ENCODE measurements around the gene POU5F1. TPM values are rescaled to one million over a fixed set of nuclear protein-coding genes. Genes with fewer than 3 reads are reported as not detected.
"Not testable (repeated sequence)": the region's sequence is repeated elsewhere in the genome, so short reads cannot be mapped to it uniquely, and the experiment has no call there.

POU5F1 gene
- total RNA-seq, 2 donors from 2014 or later = 3.4 to 7.0 TPM

DNA sequence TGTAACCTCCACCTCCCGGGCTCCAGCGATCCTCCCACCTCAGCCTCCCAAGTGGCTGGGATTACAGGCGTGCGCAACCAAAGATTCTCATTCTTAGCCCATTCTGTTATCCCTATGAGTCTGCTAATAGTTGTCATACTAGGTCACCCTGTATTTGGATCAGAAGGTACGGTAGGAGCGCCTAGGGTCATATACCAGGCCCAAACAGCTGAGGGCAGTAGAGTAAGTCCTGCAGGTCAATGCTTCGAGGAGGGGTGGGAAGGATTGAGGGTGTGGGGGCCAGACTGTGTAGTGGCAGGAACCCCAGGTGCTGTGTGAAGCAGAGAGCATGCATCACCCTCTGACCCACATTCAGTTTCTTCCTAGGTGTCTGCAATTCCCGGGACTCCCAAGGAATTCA lies 22.7 kb upstream of the POU5F1 start:
- no peaks in the 10 kb centered on the region for H3K27me3 ChIP-seq
- H3K9me3 ChIP-seq = no peaks in the 10 kb centered on the region
- H3K4me3 ChIP-seq = no peak overlapping the region
- intact Hi-C loops (cut with DNase I) = loop anchor here (2.0 kb wide), 1 partner anchor 54 kb away; the partner anchor contains the start of gene PSORS1C2
- H3K4me1 ChIP-seq = no peaks in the 10 kb centered on the region
- TF ChIP-seq, protein P1, sequence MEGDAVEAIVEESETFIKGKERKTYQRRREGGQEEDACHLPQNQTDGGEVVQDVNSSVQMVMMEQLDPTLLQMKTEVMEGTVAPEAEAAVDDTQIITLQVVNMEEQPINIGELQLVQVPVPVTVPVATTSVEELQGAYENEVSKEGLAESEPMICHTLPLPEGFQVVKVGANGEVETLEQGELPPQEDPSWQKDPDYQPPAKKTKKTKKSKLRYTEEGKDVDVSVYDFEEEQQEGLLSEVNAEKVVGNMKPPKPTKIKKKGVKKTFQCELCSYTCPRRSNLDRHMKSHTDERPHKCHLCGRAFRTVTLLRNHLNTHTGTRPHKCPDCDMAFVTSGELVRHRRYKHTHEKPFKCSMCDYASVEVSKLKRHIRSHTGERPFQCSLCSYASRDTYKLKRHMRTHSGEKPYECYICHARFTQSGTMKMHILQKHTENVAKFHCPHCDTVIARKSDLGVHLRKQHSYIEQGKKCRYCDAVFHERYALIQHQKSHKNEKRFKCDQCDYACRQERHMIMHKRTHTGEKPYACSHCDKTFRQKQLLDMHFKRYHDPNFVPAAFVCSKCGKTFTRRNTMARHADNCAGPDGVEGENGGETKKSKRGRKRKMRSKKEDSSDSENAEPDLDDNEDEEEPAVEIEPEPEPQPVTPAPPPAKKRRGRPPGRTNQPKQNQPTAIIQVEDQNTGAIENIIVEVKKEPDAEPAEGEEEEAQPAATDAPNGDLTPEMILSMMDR (IDR thresholded peaks at IDR 0.05) = no peak
- no peak for DNase-seq
- H3K36me3 ChIP-seq = no peaks in the 10 kb centered on the region
- no peak overlapping the region for H3K9ac ChIP-seq (ENCODE audit: low read depth in 2 of 2, low read length in 2 of 2)
- no peak overlapping the region for H3K27ac ChIP-seq

DNA sequence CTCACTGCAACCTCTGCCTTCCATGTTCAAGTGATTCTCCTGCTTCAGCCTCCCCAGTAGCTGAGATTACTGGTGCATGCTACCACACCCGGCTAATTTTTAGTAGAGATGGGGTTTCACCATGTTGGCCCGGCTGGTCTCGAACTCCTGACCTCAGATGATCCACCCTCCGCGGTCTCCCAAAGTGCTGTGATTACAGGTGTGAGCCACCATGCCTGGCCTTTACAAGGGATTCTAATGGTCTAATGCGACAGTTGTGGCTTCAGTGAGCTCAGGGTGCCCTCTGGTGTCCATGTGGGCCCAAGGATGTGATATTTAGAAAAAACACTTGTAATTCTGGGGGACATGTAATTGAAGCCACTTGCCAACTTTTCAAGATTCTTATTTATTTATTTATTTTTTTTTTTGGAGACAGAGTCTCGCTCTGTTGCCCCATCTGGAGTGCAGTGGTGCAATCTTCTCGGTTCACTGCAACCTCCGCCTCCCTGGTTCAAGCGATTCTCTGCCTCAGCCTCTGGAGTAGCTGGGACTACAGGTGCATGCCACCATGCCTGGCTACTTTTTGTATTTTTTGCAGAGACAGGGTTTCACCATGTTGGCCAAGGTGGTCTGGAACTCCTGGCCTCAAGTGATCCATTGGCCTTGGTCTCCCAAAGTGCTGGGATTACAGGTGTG lies 22.1 kb upstream of the POU5F1 start:
- TF ChIP-seq, protein P1 (IDR thresholded peaks at IDR 0.05) = peak; percentile 57
- H3K9me3 ChIP-seq; H3K4me3 ChIP-seq; H3K9ac ChIP-seq (ENCODE audit: low read depth in 2 of 2, low read length in 2 of 2); H3K36me3 ChIP-seq; H3K27ac ChIP-seq; H3K27me3 ChIP-seq; H3K4me1 ChIP-seq: not testable (repeated sequence)
- intact Hi-C loops (cut with DNase I) = loop anchor here (2.0 kb wide), 1 partner anchor 54 kb away; the partner anchor contains the start of gene PSORS1C2
- DNase-seq = peak; percentile 85

DNA sequence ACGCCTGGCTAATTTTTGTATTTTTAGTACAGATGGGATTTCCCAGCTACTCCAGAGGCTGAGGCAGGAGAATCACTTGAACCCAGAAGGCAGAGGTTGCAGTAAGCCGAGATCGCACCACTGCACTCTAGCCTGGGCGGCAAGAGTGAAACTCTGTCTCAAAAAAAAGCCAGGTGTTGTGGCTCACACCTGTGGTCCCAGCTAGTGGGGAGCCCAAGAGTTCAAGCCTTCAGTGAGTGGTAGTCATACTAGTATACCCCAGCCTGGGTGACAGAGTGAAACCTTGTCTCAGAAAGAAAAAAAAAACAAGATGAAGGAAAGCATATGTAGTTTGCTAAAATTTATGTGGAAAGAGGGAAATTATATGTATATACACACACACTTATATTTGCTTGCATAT lies 20.0 kb upstream of the POU5F1 start:
- H3K27me3 ChIP-seq = no peaks in the 10 kb centered on the region
- H3K9me3 ChIP-seq = no peaks in the 10 kb centered on the region
- intact Hi-C loops (cut with DNase I) = no loop called here
- H3K36me3 ChIP-seq = no peaks in the 10 kb centered on the region
- DNase-seq = no peak
- H3K9ac ChIP-seq (ENCODE audit: low read depth in 2 of 2, low read length in 2 of 2) = no peak overlapping the region
- TF ChIP-seq, protein P1 (IDR thresholded peaks at IDR 0.05) = no peak
- no peak overlapping the region for H3K4me3 ChIP-seq
- H3K4me1 ChIP-seq = no peaks in the 10 kb centered on the region
- no peak overlapping the region for H3K27ac ChIP-seq

DNA sequence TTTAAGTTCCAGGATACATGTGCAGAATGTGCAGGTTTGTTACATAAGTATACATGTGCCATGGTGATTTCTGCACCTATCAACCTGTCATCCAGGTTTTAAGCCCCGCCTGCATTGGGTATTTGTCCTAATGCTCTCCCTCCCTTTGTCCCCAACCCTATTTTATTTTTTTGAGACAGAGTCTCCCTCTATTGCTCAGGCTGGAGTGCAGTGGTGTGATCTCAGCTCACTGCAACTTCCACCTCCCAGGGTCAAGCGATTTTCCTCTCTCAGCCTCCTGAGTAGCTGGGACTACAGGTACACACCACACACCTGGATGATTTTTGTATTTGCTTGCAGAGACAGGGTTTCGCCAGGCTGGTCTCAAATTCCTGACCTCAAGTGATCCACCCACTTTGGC lies 18.7 kb upstream of the POU5F1 start:
- H3K27ac ChIP-seq; H3K9me3 ChIP-seq; intact Hi-C loops (cut with DNase I); H3K36me3 ChIP-seq; DNase-seq; H3K4me1 ChIP-seq; H3K4me3 ChIP-seq; H3K27me3 ChIP-seq; H3K9ac ChIP-seq (ENCODE audit: low read depth in 2 of 2, low read length in 2 of 2): not testable (repeated sequence)

DNA sequence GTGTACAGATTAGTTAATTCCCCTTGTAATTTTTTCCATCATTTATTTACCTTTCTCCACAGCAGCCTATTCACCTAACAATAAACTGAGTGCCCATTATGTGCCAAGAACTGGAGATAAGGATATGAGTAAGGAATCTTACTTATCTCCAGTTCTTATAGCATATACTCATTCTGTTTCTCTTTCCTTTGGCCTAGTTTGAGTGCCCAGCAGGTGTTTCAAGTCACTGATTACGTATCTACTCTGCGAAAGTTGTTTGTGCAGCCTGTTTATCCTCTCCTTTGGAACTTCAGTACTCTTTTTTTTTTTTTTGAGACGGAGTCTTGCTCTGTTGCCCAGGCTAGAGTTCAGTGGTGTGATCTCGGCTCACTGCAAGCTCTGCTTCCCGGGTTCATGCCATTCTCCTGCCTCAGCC lies 17.3 kb upstream of the POU5F1 start:
- H3K4me3 ChIP-seq = no peak overlapping the region
- no peaks in the 10 kb centered on the region for H3K36me3 ChIP-seq
- no peaks in the 10 kb centered on the region for H3K4me1 ChIP-seq
- peak overlapping the region; percentile 96 for H3K27ac ChIP-seq
- peak overlapping the region in 1 of 2 donors; percentile 3 for H3K9ac ChIP-seq (ENCODE audit: low read depth in 2 of 2, low read length in 2 of 2)
- TF ChIP-seq, protein P1 (IDR thresholded peaks at IDR 0.05) = no peak
- no peaks in the 10 kb centered on the region for H3K9me3 ChIP-seq
- DNase-seq = peak; percentile 65
- intact Hi-C loops (cut with DNase I) = loop anchor here (2.0 kb wide), 1 partner anchor 43 kb away; no protein-coding TSS in a partner anchor
- H3K27me3 ChIP-seq = no peaks in the 10 kb centered on the region

DNA sequence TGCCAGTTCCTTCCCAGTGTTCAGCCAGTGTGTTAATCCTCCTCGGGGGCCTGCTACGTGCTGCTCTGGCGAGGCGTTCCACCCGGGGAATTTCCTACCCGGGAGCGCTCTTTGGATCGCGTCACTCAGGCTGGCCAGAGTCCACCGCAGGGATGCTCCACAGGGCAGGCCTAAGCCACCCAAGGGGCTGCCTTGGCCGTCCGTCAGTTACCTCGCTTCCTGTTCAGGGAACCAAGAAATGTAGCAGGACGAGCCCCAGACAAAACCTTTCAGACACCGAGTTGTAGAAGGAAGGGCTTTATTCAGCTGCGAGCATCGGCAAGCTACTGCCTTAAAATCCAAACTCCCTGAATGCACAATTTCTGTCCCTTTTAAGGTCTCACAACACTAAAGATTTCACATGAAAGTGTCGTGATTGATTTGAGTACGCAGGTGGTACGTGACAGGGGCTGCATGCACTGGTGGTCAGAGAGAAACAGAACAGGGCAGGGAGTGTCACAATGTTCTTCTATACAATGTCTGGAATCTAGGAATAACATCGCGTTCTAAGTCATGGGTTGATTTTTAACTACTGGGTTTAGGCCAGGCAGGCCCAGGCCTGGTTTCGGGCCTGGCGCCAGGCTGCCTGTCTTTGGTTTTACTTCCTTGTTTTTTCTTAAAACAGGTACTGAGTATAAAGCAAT lies 15.7 kb upstream of the POU5F1 start:
- no peaks in the 10 kb centered on the region for H3K27me3 ChIP-seq
- H3K4me1 ChIP-seq = no peaks in the 10 kb centered on the region
- TF ChIP-seq, protein P1 (IDR thresholded peaks at IDR 0.05) = no peak
- H3K9ac ChIP-seq (ENCODE audit: low read depth in 2 of 2, low read length in 2 of 2) = peak overlapping the region; percentile 53 to 78
- peak; percentile 85 for DNase-seq
- intact Hi-C loops (cut with DNase I) = loop anchor here (2.0 kb wide), 1 partner anchor 41 kb away; no protein-coding TSS in a partner anchor
- H3K9me3 ChIP-seq = no peaks in the 10 kb centered on the region
- H3K4me3 ChIP-seq = peak overlapping the region; percentile 23
- no peaks in the 10 kb centered on the region for H3K36me3 ChIP-seq
- peak overlapping the region; percentile 96 for H3K27ac ChIP-seq

DNA sequence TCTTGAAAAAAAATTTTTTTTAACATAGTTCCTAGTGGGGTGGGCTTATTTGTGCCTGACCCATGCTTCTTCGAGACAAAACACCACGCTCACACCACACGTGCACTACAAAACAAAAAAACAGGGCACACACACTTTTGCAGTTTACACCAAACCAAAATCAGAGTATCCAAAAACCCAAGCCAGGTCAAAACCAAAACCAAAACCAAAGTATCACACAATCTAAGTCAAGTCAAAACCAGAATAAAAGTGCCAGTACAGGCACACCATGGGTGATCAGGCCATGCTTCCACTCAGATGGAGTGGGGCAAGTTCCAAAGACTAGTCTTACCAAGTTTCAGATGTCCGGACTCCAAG lies 15.2 kb upstream of the POU5F1 start:
- H3K9me3 ChIP-seq, H3K4me1 ChIP-seq, H3K36me3 ChIP-seq, H3K27me3 ChIP-seq, DNase-seq: not testable (repeated sequence)
- Histone ChIP-seq H3K4me3 (peak overlapping the region; percentile 23), H3K9ac (ENCODE audit: low read depth in 2 of 2, low read length in 2 of 2) (peak overlapping the region; percentile 53 to 78), H3K27ac (peak overlapping the region; percentile 96)
- intact Hi-C loops (cut with DNase I) = loop anchor here (2.0 kb wide), 1 partner anchor 41 kb away; no protein-coding TSS in a partner anchor

DNA sequence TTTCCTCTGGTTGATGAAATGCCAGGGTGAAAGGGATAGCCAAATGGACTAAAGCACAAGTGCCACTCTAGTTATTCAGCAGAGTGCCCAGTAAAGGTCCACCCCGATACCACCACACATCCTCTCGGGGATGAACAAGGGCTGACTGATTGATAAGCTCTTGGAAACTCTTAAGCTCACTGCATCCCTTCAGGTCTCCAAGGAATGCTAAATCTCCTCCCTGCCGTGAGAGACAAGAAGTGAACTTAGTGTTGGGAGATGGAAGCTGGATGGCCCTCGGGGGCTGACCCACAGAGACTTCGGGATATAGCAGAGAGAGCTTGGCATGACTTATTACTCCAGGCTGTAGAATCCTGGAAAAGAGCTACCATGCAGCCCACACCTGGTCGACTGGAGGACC lies 13.4 kb upstream of the POU5F1 start:
- H3K9ac ChIP-seq (ENCODE audit: low read depth in 2 of 2, low read length in 2 of 2); DNase-seq; H3K36me3 ChIP-seq; H3K27me3 ChIP-seq; intact Hi-C loops (cut with DNase I); H3K27ac ChIP-seq; H3K4me3 ChIP-seq; H3K9me3 ChIP-seq; H3K4me1 ChIP-seq: not testable (repeated sequence)
